SH-SY5Y (cell line): ENCODE data around the gene SIGLEC7.

Experiments used
- GATA2 ChIP-seq: IDR thresholded peaks from 2 replicates; pipeline ENCODE4 v1.6.1; 2011; ENCODE audit warnings: mild to moderate bottlenecking, low read depth, low read length
- GATA3 ChIP-seq: IDR thresholded peaks from 2 replicates; pipeline ENCODE4 v1.6.1; 2011; ENCODE audit warnings: low read depth, mild to moderate bottlenecking, low read length, moderate library complexity

- TF ChIP-seq GATA3 (no peak), GATA2 (no peak)
Observed at GRCh38 chr19:51116736-51117286, 25.3 kb upstream of the SIGLEC7 start.
